K562 treated with DMSO at 1 percent for 12 hours (cell line): Measurements from ENCODE around the gene CPA5. TPM values are rescaled to one million over a fixed set of nuclear protein-coding genes. Genes with fewer than 3 reads are reported as not detected.

Source experiments
- total RNA-seq: library from RNA; unstranded; fragments of 300-600 nt; gene quantifications from 2 replicates; pipeline ENCODE4 v1.2.3, GENCODE V29; 2022; ENCODE audit not compliant: insufficient read depth

The CPA5 gene
- total RNA-seq, result 0.64 TPM in 1 of 2 replicates, not detected in the other

DNA sequence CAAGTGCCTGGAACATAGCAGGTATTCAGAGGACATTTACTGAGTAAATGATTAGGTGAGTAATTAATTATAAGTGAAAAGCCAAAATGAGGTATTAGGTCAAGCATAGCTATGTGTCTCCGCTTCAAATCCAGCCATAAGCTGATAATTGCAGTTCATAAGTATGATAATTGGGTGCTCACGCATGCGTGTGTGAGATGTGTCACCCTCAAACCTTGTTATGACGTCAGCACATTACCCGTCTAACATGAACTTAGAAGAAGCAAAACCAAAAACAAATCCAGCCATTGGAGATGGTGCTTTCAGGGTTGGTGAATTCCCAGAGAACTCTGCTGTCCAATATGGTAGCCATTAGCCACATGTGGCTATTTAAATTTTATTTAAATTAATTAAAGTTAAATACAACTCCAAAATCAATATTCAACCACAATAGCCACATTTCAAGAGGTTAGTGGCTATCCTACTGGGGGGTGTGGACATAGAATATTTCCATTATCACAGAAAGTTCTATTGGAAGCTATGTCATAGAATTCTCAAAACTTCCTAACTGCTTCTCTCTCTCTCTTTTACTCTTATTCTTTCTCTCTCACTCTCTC lies at the start of gene CPA5:
TSS of gene CPA5 (plus strand) at position 546 of the 596 bp plus-strand sequence. CDS start 1,670 bp downstream, outside the sequence.

GRCh38 chr7:130379921-130380860 lies 35.6 kb downstream of the CPA5 start, which contains the start of gene CPA1:
Gene CPA1, plus strand, starts transcription at chr7:130380494. Its CDS starts 27 bp downstream, at chr7:130380521.

Other genes starting within 250 kb of the CPA5 start
- gene TMEM209, start 139.4 kb upstream of the CPA5 start, total RNA-seq, result 12.7 and 40.2 TPM in 2 replicates
- not detected in 2 replicates for gene SSMEM1, start 137.0 kb upstream of the CPA5 start, total RNA-seq
- gene CPA2, start 78.0 kb upstream of the CPA5 start, total RNA-seq, result not detected in 2 replicates
- gene CPA4, start 51.7 kb upstream of the CPA5 start, total RNA-seq, result not detected in 2 replicates
- gene CPA1, start 35.7 kb downstream of the CPA5 start, total RNA-seq, result not detected in 2 replicates
- gene CEP41, start 96.2 kb downstream of the CPA5 start, total RNA-seq, result 2.5 and 5.3 TPM in 2 replicates
- not detected in 2 replicates for gene MEST, start 147.3 kb downstream of the CPA5 start, total RNA-seq